HEK293T (cell line): ENCODE measurements around the gene TNFAIP8L1.

Experiments
- BHLHE40 ChIP-seq: fragments of 450-650 bp; IDR thresholded peaks from 2 replicates; pipeline ENCODE4 v1.6.1; 2016; ENCODE audit warnings: mild to moderate bottlenecking, moderate library complexity, borderline replicate concordance
- ELF4 ChIP-seq: fragments of 450-650 bp; IDR thresholded peaks from 2 replicates; pipeline ENCODE4 v1.6.1; 2017; ENCODE audit warnings: antibody characterized with exemption
- FOXK2 ChIP-seq: fragments of 450-650 bp; IDR thresholded peaks from 2 replicates; pipeline ENCODE4 v1.6.1; 2016; ENCODE audit warnings: mild to moderate bottlenecking
- SUZ12 ChIP-seq: fragments of 450-650 bp; IDR thresholded peaks from 2 replicates; pipeline ENCODE4 v1.6.1; 2016; ENCODE audit warnings: mild to moderate bottlenecking

DNA sequence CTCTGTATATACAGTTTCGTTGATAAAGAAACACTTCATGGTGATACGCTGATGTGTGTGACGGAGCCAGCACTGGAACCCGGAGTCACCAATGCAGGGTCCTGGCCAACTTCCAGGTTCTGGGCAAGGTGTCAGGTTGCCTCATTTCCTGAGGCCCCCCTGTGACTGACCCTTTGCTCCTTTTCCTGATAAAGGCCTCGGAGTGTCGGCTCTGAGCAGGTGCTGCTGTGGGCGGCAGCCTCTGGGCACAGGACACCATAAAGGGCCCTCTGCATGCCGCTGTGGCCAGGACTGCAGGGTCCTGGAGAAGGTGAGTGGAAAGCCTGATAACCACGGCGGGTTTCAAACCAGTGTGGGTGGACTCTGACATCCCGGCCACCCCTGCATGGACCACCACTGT is 48.1 kb downstream of the TNFAIP8L1 start:
- no peak for TF ChIP-seq SUZ12
- TF ChIP-seq FOXK2 = no peak
- TF ChIP-seq BHLHE40 = no peak
- TF ChIP-seq ELF4 = no peak
